HG02973 (cell line): ENCODE measurements around the gene CHERP.
A peak's percentile ranks its signal among the peaks of the same experiment; 100 is the strongest.
"Not testable (repeated sequence)": the region's sequence is repeated elsewhere in the genome, so short reads cannot be mapped to it uniquely, and the experiment has no call there.

Experiments
- ATAC-seq: cut with Tn5 transposase; IDR thresholded peaks from one replicate; pipeline ENCODE4 v1.9.1; 2021; ENCODE audit warnings: moderate library complexity; ENCODE audit not compliant: unreplicated experiment

The CHERP gene

GRCh38 chr19:16543734-16544133 is 1.5 kb upstream of the CHERP start:
- ATAC-seq, result not testable (repeated sequence)

DNA sequence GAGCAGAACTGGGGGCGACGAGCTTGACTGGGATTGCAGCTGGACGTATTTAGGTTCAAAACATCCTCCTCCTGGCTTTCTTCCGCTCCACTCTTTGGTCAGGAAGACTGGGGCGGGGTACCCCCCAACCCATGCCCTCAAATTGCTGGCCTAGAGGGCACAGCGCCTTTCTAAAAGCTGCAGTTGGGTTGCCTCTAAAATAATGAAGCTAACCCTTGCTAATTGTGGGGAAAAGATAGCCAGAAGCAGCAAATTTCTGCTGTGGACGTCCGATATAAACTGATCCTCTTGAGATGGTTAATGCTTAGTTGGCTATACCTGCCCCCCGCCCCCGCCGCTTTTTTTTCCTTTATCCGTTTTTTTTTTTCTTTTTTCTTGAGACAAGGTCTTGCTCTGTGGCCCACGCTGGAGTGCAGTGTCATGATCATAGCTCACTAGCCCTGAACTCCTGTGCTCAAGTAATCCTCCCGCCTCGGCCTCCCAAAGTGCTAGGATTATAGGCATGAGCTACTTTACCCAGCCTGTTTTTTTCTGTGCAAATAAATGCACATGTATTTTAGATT is 754 bp upstream of the CHERP start:
- no peak for ATAC-seq

- ATAC-seq, result peak; percentile 18
Measured at GRCh38 chr19:16541526-16542044, 652 bp downstream of the CHERP start.

DNA sequence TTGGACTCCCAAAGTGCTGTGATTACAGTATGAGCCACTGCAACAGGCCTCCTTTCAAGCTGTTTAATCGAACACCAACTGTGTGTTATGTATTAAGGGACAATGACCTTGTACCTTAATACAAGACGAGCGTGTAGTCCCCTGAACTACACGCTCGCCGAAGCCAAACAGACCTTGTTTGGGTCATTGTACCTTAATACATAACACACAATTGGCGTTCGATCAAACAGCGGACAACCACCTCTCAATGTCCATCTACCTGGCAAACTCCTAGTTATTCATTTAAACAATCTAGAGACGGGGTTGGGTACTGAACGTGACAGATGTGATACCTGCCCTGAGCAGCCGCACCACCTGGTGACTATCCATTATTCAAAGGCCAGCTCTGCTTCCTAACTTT is 1.3 kb downstream of the CHERP start:
- ATAC-seq, result no peak

- no peak for ATAC-seq
Measured at GRCh38 chr19:16537111-16537510, 5.1 kb downstream of the CHERP start.

DNA sequence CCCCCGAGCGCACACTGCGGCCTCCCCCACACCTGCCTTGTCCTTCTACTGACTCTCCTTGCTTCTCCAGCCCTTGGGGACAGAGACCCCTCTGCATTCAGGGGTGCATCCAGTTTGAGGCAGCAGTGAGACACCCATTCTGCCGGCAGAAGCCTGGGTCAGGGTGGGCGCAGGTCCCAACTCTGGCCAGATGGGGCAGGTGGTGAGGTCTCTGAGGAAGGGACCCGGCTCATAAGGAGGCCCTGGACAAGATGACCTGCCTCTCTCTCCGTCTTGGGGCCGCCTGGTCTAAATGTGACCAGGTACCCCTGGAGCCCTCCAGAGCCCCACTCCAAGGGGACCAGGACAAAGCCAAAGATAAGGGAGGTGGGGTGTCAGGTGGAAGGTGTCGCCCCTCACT is 6.1 kb downstream of the CHERP start:
- no peak for ATAC-seq

- ATAC-seq, result no peak
Measured at GRCh38 chr19:16535381-16535780, 6.9 kb downstream of the CHERP start.

GRCh38 chr19:16532440-16533234 is 9.6 kb downstream of the CHERP start:
- no peak for ATAC-seq

GRCh38 chr19:16531380-16531669 is 10.9 kb downstream of the CHERP start:
- ATAC-seq, result no peak

DNA sequence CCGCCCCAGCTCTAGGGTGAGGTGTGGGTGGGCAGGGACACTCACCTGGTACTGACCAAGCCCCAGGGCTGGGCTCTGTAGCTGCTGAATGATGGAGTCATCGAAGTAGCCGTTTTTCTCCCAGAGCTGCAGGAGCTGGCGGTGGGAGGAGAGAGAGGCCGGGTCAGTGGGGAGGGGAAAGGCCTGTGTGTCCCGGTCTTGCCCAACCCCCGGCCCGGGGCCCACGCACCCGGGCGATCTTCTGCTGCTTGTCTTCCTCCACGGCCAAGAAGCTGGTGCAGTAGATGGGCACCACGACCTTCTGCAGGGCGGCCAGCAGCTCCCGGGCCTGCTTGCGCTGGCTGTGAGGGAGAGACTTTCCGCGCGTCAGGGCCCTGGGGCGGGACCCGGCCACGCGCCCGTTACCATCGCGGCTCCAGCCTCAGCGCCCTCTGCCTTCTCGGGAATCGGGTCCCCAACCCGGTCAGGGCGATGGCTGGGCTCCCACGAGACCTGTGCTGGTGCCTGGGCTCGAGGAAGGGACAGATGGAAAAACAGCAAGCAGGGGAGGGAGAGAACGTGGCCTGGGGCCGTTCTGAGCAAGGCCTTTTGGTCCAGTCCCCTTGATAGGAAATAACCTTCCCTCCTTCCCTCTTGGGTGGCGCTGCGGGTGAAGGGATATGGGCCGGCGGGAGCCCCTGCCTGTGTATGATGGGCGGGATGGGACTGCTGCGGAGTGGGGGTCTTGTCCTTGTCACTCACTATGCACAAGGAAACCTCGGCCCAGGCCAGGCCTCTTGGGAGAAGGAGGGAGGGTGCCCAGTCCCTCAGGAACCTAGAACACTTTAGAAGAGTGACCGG is 11.5 kb downstream of the CHERP start:
- no peak for ATAC-seq

- ATAC-seq, result no peak
Measured at GRCh38 chr19:16529466-16530144, 12.6 kb downstream of the CHERP start.

DNA sequence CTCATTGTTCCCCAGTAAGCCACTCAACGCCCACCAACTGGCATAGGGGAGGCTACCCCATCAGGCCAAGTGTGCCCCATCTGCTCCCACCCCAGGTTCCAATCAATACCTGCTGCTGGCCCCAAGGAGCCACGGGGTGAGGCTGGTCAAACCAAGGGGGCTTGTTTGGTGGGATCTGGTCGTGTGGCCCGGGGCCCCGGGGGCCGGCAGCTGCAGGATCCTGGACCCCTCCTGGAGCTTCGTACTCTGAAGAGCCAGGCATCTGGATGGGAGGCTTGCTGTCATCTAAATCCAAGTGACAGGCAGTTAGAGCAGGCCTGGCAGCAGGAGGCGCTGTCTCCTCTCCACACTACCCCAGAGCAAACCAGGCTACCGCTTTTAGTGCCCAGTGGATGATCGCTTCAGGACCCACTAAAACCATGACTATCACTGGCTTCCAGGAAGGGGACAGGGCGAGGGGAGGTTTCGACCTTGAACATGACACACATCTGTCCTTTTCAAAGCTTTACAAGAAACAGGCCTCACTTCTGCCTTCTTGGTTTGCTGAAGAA is 14.2 kb downstream of the CHERP start:
- no peak for ATAC-seq

DNA sequence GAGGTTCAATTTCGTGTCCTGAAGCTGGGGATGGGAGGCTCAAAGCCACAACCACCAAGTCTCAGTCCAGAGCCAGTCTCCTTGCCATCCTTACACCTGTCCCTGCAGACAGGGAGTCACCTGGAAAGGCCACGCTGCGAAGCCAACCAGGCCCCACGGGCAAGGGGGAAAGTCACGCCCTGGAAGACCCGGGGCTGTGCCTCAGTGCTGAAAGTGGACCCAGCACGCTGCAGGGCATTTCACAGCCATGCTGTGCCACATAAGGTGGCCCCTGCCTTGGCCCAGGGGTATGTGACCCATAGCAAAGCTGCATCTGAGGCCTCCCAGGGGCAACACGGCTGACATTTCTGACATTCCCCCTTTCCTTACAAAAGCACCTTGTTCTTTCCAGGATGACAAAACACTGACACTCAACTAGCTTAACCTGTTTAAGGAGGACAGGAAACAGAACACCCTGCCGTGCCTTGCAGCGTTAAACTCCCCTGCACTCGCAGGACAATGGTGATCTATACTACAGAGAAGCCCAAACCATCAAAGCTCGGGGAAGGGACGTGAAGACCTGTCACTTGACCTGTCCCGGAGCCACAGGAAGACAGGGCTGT is 14.8 kb downstream of the CHERP start:
- ATAC-seq, result no peak

DNA sequence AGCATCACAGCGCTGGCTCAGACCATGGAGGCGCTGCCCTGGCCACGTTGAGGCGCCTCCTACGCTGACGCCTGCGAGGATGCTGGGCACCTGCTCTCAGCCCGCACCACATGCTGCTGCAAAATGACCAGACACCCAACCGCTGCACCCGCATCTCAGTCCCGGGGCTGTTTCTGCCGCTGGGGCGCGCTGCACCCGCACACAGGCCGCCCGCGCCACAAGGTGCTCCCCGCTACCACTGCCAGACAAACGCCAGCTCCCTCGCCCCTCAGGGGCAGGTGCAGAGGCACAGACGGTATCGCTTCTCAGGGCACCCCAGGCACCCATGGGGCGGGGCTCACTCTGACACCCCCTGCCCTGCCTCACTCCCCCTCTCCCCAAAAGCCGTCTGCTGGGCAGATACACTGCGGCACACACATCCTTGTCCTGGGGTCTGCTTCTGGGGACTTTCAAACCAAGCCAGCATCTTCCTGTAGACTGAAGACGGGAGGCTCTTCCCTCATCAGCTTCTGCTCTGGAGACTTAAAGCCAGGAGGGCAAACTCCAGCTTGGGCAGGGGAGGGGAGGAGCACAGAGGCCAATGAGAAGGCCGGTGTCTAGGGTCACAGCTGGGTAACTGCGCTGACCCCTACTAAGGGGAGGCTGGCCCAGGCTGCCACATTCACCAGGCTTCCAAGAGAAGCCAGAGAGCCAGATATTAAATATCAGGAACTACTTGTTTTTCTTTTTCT is 16.3 kb downstream of the CHERP start:
- ATAC-seq, result no peak

DNA sequence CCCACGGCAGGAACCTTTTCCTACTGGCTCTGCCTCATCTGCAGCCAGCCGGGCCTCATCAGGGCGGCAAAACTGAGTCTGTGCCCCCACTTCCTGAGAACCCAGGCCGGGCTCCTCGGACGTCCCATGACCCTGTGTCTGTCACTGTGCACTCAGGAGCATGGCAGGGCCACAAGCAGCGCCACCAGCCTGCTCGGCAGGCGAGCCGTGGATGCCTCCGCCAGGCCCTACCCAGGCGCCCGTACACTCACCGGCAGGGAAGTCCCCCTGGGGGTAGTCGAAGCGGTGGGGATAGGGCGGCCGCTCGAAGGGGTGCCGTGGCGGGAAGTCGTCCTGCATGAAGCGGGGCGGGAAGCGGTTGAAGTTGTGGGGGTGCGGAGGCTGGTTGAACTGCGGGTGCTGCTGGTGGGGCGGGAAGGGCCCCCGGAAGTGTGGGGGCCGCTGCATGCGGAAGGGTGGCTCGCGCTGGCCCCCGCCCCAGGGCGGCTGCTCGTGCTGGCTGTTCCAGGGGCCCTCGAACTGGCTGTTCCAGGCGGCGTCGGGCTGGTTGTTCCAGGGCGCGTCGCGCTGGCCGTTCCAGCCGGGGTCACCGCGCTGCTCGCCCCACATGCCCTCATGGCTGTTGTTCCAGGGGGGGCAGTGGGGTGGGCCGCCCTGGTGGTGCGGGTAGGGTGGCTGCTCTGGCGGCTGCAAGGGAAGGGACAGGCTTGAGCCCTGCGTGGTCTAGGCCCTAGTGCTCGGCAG is 17.1 kb downstream of the CHERP start:
- no peak for ATAC-seq

DNA sequence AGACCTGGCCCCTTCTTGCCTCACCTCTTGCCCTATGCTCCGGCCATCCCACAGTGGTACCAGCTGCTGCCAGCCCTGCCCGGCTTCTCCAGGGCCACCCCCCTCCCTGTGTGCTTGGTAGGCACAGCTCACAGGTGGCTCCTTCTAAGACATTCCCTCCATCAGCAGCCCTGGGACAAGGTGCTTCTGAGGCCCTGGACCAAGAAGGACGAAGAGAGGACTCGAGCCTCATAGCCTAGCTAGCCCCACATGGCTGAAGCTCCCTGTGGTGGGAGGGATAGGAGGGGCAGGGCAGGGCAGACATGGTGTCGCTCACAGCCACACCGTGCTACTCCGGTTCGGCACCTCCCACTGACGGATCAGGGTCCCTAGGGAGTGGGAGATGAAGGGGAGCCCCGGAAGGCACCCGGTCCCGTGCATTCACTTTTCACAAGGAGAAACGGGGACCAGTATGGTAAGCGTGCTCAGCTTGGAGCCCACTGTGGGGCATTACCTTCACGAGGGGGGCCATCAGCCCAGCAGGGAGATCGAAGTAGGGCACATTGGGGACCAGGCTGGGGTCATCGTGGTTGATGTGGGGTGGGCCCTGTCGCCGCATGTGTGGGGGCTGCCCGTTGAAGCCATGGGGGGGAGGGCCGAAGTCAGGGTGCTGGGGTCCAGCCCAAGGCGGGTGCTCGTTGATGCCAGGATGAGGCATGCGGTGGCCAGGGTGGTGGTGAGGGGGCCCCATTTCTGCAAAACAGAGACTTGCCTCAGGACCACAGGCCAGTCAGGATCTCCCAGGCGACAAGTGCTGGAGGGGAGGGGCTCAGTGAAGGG is 19.5 kb downstream of the CHERP start:
- no peak for ATAC-seq

DNA sequence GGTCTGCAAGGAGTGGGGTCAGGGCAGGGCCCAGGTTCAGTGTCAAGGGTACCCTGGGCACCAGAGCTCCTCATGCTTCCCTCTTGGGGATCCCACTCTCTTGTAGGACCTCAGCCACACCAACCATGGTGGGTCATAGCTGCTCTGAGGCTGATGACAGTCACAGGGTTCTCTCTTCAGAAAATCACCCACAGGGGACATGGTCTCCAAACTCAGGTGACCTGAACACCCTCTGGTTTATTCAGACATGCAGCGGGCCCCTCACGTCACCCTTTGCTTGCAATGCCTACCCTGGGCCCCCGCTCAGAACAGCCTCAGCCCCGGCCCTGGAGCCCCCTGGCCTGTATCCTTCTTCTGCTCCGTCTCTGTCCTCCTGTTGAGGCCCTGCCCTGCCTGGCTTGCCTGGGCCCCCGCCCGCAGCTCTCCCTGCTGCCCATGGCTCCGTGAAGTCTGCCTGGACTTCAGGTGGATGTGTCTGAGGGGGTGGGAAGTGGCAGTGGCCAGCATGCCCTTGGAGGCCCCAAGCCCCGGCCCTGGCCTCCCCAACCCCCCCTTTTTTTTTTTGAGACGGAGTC is 20.4 kb downstream of the CHERP start:
- no peak for ATAC-seq

DNA sequence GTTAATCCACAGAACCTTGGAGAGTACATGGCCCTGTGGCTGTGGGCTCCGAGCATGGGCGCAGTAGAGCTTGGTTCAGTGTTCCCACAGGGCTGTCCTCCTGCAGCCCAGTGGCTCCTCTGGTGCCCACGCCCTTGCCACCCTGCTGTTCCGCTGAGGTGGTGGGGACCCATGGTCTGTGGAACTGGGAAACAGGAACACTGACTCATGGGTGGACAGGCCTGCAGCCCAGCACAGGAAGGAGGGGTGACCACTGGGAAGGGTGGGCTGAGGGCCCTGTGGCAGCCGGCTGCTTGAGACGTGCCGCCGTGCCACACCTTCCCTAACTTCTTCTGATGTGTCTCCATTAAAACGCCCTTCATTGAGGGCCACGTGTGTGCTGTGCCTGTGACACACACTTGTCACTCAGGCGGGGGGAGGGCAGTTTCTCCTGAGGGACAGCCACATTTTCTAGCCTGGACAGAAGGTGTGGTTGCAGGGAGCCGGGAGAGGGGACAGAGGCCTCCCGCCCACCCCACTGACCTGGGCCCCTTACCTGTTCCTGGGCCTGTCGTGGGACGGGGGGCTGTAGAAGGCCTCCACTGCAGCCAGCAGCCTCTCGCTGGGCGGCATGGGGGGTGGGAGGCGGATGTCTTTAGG is 21.1 kb downstream of the CHERP start:
- no peak for ATAC-seq
